ENCODE results near the gene CCDC120. TPM values are rescaled to one million over a fixed set of nuclear protein-coding genes. Genes with fewer than 3 reads are reported as not detected.
A peak's percentile ranks its signal among the peaks of the same experiment; 100 is the strongest.

The CCDC120 gene
- total and polyA plus RNA-seq, 11 donors, result 0.48 to 3.3 (median 1.1) TPM

DNA sequence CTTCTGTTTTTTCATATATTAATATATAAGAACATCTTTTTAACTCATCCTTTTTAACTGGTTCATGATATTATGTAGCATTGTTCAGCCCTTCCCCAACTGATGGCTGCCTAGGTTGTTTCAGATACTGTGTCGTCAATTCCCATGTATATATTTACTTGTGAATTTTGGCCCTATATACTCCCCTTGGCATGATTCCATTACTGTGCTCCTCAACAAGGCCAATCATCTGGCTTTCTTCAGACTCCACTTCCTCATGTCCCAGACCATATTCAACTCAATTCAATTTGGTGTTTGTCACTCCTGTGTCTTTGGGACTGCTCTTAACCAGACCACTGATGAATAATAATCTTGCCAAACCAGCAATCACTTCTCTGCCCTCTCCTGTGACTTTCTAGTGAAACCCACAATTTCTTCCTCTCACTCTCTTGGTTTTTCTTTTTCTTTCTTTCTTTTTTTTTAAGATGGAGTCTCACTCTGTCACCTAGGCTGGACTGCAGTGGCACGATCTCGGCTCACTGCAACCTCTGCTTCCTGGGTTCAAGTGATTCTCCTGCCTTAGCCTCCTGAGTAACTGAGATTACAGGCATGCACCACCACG, 23.6 kb downstream of the CCDC120 start:
- Histone ChIP-seq H3K4me1 (peaks cover 0 to 7% (median 2%) of the 10 kb centered on the region in 12 donors), H3K27me3 (no peaks in the 10 kb centered on the region), H3K27ac (no peak overlapping the region), H3K4me3 (no peak overlapping the region), H3K9me3 (no peaks in the 10 kb centered on the region), H3K36me3 (peaks cover 0 to 8% (median 0%) of the 10 kb centered on the region in 9 donors)
- intact Hi-C loops (cut with DNase I), result no loop called here
- ATAC-seq (no peak), DNase-seq (no peak)
- 62 to 73% (median 67%) methylated on average over 4 of the region's 4 CpGs for WGBS, 4 donors
- TF ChIP-seq CTCF (IDR thresholded peaks at IDR 0.05), result no peak
- TF ChIP-seq POLR2A (IDR thresholded peaks at IDR 0.05), result no peak

DNA sequence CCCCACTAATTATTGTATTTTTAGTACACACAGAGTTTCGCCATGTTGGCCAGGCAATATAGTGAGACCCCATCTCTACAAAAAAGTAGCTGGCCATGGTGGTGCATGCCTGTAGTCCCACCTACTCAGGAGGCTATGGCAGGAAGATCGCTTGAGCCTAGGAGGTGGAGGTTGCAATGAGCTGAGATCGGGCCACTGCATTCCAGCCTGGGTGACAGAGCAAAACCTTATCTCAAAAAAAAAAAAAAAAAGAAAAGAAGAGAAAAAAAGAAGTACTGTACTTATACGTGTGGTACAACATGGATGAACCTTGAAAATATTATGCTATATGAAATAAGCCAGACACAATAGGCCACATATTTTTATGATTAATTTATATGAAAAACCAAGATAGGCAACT, 30.8 kb downstream of the CCDC120 start:
- no peaks in the 10 kb centered on the region for H3K9me3 ChIP-seq
- H3K4me1 ChIP-seq, result no peaks in the 10 kb centered on the region
- DNase-seq, result no peak
- no peak for ATAC-seq
- H3K27ac ChIP-seq, result no peak overlapping the region
- H3K27me3 ChIP-seq, result no peaks in the 10 kb centered on the region
- intact Hi-C loops (cut with DNase I), result no loop called here
- WGBS, 4 donors, result 70 to 86% (median 78%) methylated on average over 4 of the region's 4 CpGs
- H3K4me3 ChIP-seq, result no peak overlapping the region
- TF ChIP-seq CTCF (IDR thresholded peaks at IDR 0.05) (no peak), POLR2A (IDR thresholded peaks at IDR 0.05) (no peak)
- H3K36me3 ChIP-seq, result no peaks in the 10 kb centered on the region

- TF ChIP-seq CTCF (IDR thresholded peaks at IDR 0.05), result no peak
- no peak for TF ChIP-seq POLR2A (IDR thresholded peaks at IDR 0.05)
- ATAC-seq (no peak), DNase-seq (no peak)
- 91 to 96% (median 93%) methylated on average over 4 of the region's 4 CpGs for WGBS, 4 donors
- intact Hi-C loops (cut with DNase I), result no loop called here
- Histone ChIP-seq H3K27ac (no peak overlapping the region), H3K9me3 (no peaks in the 10 kb centered on the region), H3K36me3 (no peaks in the 10 kb centered on the region), H3K4me1 (peaks cover 0 to 11% (median 0%) of the 10 kb centered on the region in 12 donors), H3K27me3 (no peaks in the 10 kb centered on the region), H3K4me3 (no peak overlapping the region)
These were observed 37.6 kb downstream of the CCDC120 start for GRCh38 chrX:49096419-49096818.

GRCh38 chrX:49100704-49101628, 42.2 kb downstream of the CCDC120 start:
- peak; percentile 98 to 100 (median 99) for ATAC-seq
- H3K27me3 ChIP-seq, result no peaks in the 10 kb centered on the region
- DNase-seq, result peak; percentile 90 to 93 (median 93)
- no peaks in the 10 kb centered on the region for H3K36me3 ChIP-seq
- peak overlapping the region; percentile 34 to 84 (median 63) for H3K4me3 ChIP-seq
- intact Hi-C loops (cut with DNase I), result loop anchor here in 2 of 10 donors (1.0 to 10.0 kb wide), 2 partner anchors 59 to 146 kb away; partner anchors contain the start of gene OTUD5 (in 1 of the 2)
- peak in 1 of 2 donors; percentile 62 for TF ChIP-seq POLR2A (IDR thresholded peaks at IDR 0.05)
- no peak for TF ChIP-seq CTCF (IDR thresholded peaks at IDR 0.05)
- H3K9me3 ChIP-seq, result no peaks in the 10 kb centered on the region
- peak overlapping the region in 11 of 12 donors; percentile 66 to 84 (median 74) for H3K27ac ChIP-seq
- 0 to 41% (median 19%) methylated on average over 35 to 74 of the region's 74 CpGs for WGBS, 4 donors
- H3K4me1 ChIP-seq, result peaks cover 0 to 15% (median 0%) of the 10 kb centered on the region in 12 donors
